GM23248 (cell line): ENCODE results near the gene OPALIN.

Source experiments
- EZH2 ChIP-seq: fragments of 200-600 bp; sonication (generic); IDR thresholded peaks from 2 replicates; pipeline ENCODE4 v1.6.1; 2018; ENCODE audit warnings: antibody characterized with exemption, mild to moderate bottlenecking; ENCODE audit not compliant: insufficient read depth, poor library complexity, severe bottlenecking
- EZH2phosphoT487 ChIP-seq: fragments of 200-600 bp; sonication (generic); IDR thresholded peaks from 2 replicates; pipeline ENCODE4 v1.6.1; 2018; ENCODE audit warnings: antibody characterized with exemption, moderate library complexity, mild to moderate bottlenecking, low read depth; ENCODE audit not compliant: insufficient read depth

DNA sequence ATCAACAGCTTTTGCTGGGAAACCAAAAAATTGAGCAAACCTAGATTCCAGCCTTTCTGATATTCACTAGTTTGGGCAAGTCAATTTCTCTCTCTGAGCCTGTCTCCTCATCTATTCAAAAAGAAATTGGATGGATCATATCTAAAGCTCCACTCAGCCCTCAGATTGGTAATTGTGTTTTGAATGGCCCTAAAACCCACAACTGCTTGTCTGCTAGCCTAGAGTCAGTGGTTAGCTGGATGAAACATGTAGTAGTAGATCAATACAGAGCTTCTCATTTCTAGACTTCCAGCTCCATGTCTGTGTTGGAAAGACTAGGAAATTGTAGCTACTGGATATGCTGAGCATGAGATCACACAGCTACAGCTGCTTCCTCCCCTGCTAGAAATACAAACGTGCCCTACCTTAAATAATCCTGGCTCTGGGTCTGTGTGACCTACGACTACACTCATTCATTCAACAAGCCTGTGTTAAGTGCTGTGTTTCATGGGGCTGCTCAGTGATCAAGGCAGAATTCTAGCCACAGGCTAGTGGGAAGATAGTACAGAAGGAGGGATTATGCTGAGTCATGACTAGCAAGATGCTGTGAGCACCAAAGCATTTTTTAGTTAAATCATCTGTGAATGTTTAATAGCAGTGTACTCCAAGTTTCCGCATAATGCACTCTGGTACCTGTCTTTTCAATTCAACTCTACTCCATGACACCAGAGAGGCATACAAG lies 38.9 kb downstream of the OPALIN start:
- TF ChIP-seq EZH2, result no peak
- no peak for TF ChIP-seq EZH2phosphoT487
